HG03457 (cell line): ENCODE data around the gene LDLRAD4.
"Not testable (repeated sequence)": the region's sequence is repeated elsewhere in the genome, so short reads cannot be mapped to it uniquely, and the experiment has no call there.

Experiments
- ATAC-seq: cut with Tn5 transposase; IDR thresholded peaks from one replicate; pipeline ENCODE4 v1.9.1; 2021; ENCODE audit warnings: moderate number of reproducible peaks; ENCODE audit not compliant: unreplicated experiment

LDLRAD4 gene

GRCh38 chr18:13680612-13681011, 462.1 kb downstream of the LDLRAD4 start:
- no peak for ATAC-seq

GRCh38 chr18:13681701-13682100, 463.1 kb downstream of the LDLRAD4 start:
- no peak for ATAC-seq

GRCh38 chr18:13684546-13684945, 466.0 kb downstream of the LDLRAD4 start:
- no peak for ATAC-seq

GRCh38 chr18:13688191-13689136, 469.9 kb downstream of the LDLRAD4 start:
- ATAC-seq: no peak

- ATAC-seq: not testable (repeated sequence)
Measured at GRCh38 chr18:13690060-13690459, 471.5 kb downstream of the LDLRAD4 start.

- not testable (repeated sequence) for ATAC-seq
Measured at GRCh38 chr18:13695337-13695736, 476.8 kb downstream of the LDLRAD4 start.

- no peak for ATAC-seq
Measured at GRCh38 chr18:13696961-13697360, 478.4 kb downstream of the LDLRAD4 start.

GRCh38 chr18:13700153-13700552, 481.6 kb downstream of the LDLRAD4 start:
- ATAC-seq: no peak
